ENCODE measurements around the gene KCTD4. TPM values are rescaled to one million over a fixed set of nuclear protein-coding genes. Genes with fewer than 3 reads are reported as not detected.

KCTD4 gene
- polyA plus RNA-seq, 1 donor (not counting 4 experiments of a cell fraction or from before 2014, with no cell fraction given), result 0.39 TPM

DNA sequence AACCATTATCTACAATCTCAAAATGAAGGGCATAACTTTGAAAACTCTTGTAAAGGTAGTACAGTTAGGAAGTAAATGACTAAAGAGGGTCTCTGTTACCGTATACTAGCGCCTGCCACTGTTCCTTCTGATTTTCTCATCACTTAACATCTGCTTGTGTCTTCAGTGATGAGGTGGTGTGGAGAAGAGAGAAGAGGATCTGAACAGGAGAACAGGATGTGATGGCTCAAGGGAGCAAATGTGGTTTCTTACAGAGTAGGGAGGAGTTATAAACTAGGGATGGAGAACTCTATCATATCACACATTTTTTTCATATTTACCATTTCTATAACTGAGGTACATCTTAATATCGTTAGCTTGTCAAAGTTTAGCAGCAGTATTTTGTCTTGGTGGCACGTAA, 1.1 kb downstream of the KCTD4 start:
- no peak for DNase-seq (ENCODE audit: low read depth, low spot score)
- peaks cover 51% of the 10 kb centered on the region for H3K4me1 ChIP-seq (ENCODE audit: control insufficient read depth, extremely low read depth, insufficient read depth, low read length)
- H2AFZ ChIP-seq (ENCODE audit: control insufficient read depth, low read length), result no peak overlapping the region
- no peak overlapping the region for H3K9ac ChIP-seq (ENCODE audit: control insufficient read depth, extremely low read depth, insufficient read depth, low read length)
- H3K27ac ChIP-seq (ENCODE audit: control insufficient read depth, insufficient read depth, low read length), result no peak overlapping the region
- peak overlapping the region; percentile 23 for H3K4me2 ChIP-seq (ENCODE audit: control insufficient read depth, extremely low read depth, insufficient read depth, low read depth, low read length)
- H3K27me3 ChIP-seq (ENCODE audit: control insufficient read depth, extremely low read depth, insufficient read depth, low read length), result no peaks in the 10 kb centered on the region
- peak; percentile 60 for FAIRE-seq
- H3K79me2 ChIP-seq (ENCODE audit: control insufficient read depth, insufficient read depth, low read length), result peaks cover 44% of the 10 kb centered on the region
- peaks cover 2 to 5% of the 10 kb centered on the region in 2 experiments for H3K36me3 ChIP-seq (ENCODE audit: control insufficient read depth in 2 of 2, extremely low read depth in 1 of 2, insufficient read depth in 2 of 2, low read length in 2 of 2)
- no peaks in the 10 kb centered on the region for H4K20me1 ChIP-seq (ENCODE audit: control insufficient read depth, extremely low read depth, insufficient read depth, low read length)
- H3K9me1 ChIP-seq (ENCODE audit: control insufficient read depth, extremely low read depth, insufficient read depth, low read length), result no peaks in the 10 kb centered on the region
- H3K4me3 ChIP-seq (ENCODE audit: control insufficient read depth in 2 of 3, extremely low read depth in 1 of 3, insufficient read depth in 2 of 3, low read depth in 1 of 3, low read length in 3 of 3), result no peak overlapping the region
- dilution Hi-C loops (cut with MboI; ENCODE audit: extremely low pct_ligation_motif_present, low sequenced_read_pairs), result no loop called here
- H3K9me3 ChIP-seq (ENCODE audit: control insufficient read depth, low read depth, low read length), result no peaks in the 10 kb centered on the region
- TF ChIP-seq, protein P1, sequence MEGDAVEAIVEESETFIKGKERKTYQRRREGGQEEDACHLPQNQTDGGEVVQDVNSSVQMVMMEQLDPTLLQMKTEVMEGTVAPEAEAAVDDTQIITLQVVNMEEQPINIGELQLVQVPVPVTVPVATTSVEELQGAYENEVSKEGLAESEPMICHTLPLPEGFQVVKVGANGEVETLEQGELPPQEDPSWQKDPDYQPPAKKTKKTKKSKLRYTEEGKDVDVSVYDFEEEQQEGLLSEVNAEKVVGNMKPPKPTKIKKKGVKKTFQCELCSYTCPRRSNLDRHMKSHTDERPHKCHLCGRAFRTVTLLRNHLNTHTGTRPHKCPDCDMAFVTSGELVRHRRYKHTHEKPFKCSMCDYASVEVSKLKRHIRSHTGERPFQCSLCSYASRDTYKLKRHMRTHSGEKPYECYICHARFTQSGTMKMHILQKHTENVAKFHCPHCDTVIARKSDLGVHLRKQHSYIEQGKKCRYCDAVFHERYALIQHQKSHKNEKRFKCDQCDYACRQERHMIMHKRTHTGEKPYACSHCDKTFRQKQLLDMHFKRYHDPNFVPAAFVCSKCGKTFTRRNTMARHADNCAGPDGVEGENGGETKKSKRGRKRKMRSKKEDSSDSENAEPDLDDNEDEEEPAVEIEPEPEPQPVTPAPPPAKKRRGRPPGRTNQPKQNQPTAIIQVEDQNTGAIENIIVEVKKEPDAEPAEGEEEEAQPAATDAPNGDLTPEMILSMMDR (optimal IDR thresholded peaks at IDR 0.05 in 1 of 3, IDR thresholded peaks at IDR 0.05 in 1 of 3, conservative IDR thresholded peaks at IDR 0.05 in 1 of 3; ENCODE audit: extremely low read depth in 1 of 3, insufficient read depth in 2 of 3, low read length in 3 of 3), result no peak
- TF ChIP-seq EZH2 (IDR thresholded peaks at IDR 0.05; ENCODE audit: low read length), result no peak

DNA sequence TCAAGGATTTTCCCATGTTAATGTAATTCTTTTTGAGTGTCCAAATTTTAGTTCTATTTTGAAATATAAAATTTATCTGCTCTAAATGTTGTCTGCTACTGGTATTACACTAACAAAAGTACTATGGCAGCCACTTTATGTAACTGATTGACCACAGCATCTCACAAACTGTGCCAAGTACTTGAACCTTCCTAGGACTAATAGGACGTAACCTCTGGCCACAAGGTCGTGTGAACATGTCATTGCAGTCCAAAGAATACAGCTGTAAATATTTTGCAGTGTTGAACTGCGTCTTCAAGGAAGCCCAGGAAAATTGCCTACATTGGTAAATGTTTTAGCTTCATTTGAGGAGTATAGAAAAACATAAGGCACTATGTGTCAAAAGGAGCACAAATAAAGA, 1.9 kb downstream of the KCTD4 start:
- TF ChIP-seq, protein P1 (optimal IDR thresholded peaks at IDR 0.05 in 1 of 3, IDR thresholded peaks at IDR 0.05 in 1 of 3, conservative IDR thresholded peaks at IDR 0.05 in 1 of 3; ENCODE audit: extremely low read depth in 1 of 3, insufficient read depth in 2 of 3, low read length in 3 of 3), result no peak
- TF ChIP-seq EZH2 (IDR thresholded peaks at IDR 0.05; ENCODE audit: low read length), result no peak
- Histone ChIP-seq H3K36me3 (ENCODE audit: control insufficient read depth in 2 of 2, extremely low read depth in 1 of 2, insufficient read depth in 2 of 2, low read length in 2 of 2) (peaks cover 3 to 5% of the 10 kb centered on the region in 2 experiments), H3K27me3 (ENCODE audit: control insufficient read depth, extremely low read depth, insufficient read depth, low read length) (no peaks in the 10 kb centered on the region), H3K4me2 (ENCODE audit: control insufficient read depth, extremely low read depth, insufficient read depth, low read depth, low read length) (no peak overlapping the region), H3K27ac (ENCODE audit: control insufficient read depth, insufficient read depth, low read length) (no peak overlapping the region), H3K9me1 (ENCODE audit: control insufficient read depth, extremely low read depth, insufficient read depth, low read length) (no peaks in the 10 kb centered on the region), H3K4me3 (ENCODE audit: control insufficient read depth in 2 of 3, extremely low read depth in 1 of 3, insufficient read depth in 2 of 3, low read depth in 1 of 3, low read length in 3 of 3) (no peak overlapping the region), H3K9ac (ENCODE audit: control insufficient read depth, extremely low read depth, insufficient read depth, low read length) (no peak overlapping the region), H3K79me2 (ENCODE audit: control insufficient read depth, insufficient read depth, low read length) (peaks cover 48% of the 10 kb centered on the region), H2AFZ (ENCODE audit: control insufficient read depth, low read length) (no peak overlapping the region), H3K9me3 (ENCODE audit: control insufficient read depth, low read depth, low read length) (no peaks in the 10 kb centered on the region), H3K4me1 (ENCODE audit: control insufficient read depth, extremely low read depth, insufficient read depth, low read length) (peaks cover 48% of the 10 kb centered on the region), H4K20me1 (ENCODE audit: control insufficient read depth, extremely low read depth, insufficient read depth, low read length) (no peaks in the 10 kb centered on the region)
- no peak for DNase-seq (ENCODE audit: low read depth, low spot score)
- dilution Hi-C loops (cut with MboI; ENCODE audit: extremely low pct_ligation_motif_present, low sequenced_read_pairs), result no loop called here
- FAIRE-seq, result peak; percentile 67

All from keratinocyte (primary cell).